K562 (cell line): ENCODE data around the gene EHBP1. TPM values are rescaled to one million over a fixed set of nuclear protein-coding genes. Genes with fewer than 3 reads are reported as not detected.

Experiments
- CEBPB ChIP-seq: fragments of 450-650 bp; IDR thresholded peaks from 2 replicates; pipeline ENCODE4 v1.6.1; 2016; ENCODE audit warnings: missing genetic modification characterization, missing compliant biosample characterization
- CHD2 ChIP-seq: IDR thresholded peaks from 2 replicates; pipeline ENCODE4 v1.6.1; 2011; ENCODE audit warnings: low read depth, low read length
- DMBX1 ChIP-seq: fragments of 250-450 bp; sonication (Bioruptor Pico); IDR thresholded peaks from 2 replicates; pipeline ENCODE4 v1.8.0; 2022; ENCODE audit warnings: inconsistent platforms, mild to moderate bottlenecking, moderate library complexity, borderline replicate concordance
- EP300 ChIP-seq: IDR thresholded peaks from 2 replicates; pipeline ENCODE4 v1.6.1; 2012; ENCODE audit warnings: low read length, improper control_type of control experiment
- HDAC2 ChIP-seq: fragments of 450-650 bp; IDR thresholded peaks from 2 replicates; pipeline ENCODE4 v1.6.1; 2016; ENCODE audit warnings: mild to moderate bottlenecking
- JUN ChIP-seq, 2 experiments: sonication (generic) in 1 of 2; formaldehyde crosslinking in 1 of 2; IDR thresholded peaks; 2 replicates each; pipeline versions ENCODE4 v1.6.1 to v1.8.0; 2012 to 2022; ENCODE audit warnings: borderline replicate concordance in 2 of 2, mild to moderate bottlenecking in 2 of 2, improper control_type of control experiment in 1 of 2, low read depth in 1 of 2, low read length in 1 of 2, missing genetic modification reagents in 1 of 2
- KAT7 ChIP-seq: sonication (generic); formaldehyde crosslinking; IDR thresholded peaks from 2 replicates; pipeline ENCODE4 v1.8.0; 2022; ENCODE audit warnings: missing genetic modification reagents, mild to moderate bottlenecking, borderline replicate concordance
- MTA3 ChIP-seq: fragments of 450-650 bp; formaldehyde crosslinking; IDR thresholded peaks from 2 replicates; pipeline ENCODE4 v1.6.1; 2017; ENCODE audit warnings: mild to moderate bottlenecking, borderline replicate concordance
- PPARD ChIP-seq: fragments of 250-450 bp; sonication (Bioruptor Pico); IDR thresholded peaks from 2 replicates; pipeline ENCODE4 v1.8.0; 2022; ENCODE audit warnings: inconsistent platforms, mild to moderate bottlenecking, moderate library complexity
- TEAD1 ChIP-seq, 2 experiments: fragments of 450-650 bp in 1 of 2; sonication (generic) in 1 of 2; formaldehyde crosslinking; IDR thresholded peaks; 2 replicates each; pipeline versions ENCODE4 v1.4.0 to v1.8.0; 2020 to 2022; ENCODE audit warnings: mild to moderate bottlenecking in 2 of 2, missing genetic modification reagents in 1 of 2
- TFAP4 ChIP-seq: sonication (generic); formaldehyde crosslinking; IDR thresholded peaks from 2 replicates; pipeline ENCODE4 v1.8.0; 2022; ENCODE audit warnings: missing genetic modification reagents, mild to moderate bottlenecking, moderate library complexity, borderline replicate concordance
- ZBTB8A ChIP-seq: fragments of 450-650 bp; IDR thresholded peaks from 2 replicates; pipeline ENCODE4 v1.6.1; 2018; ENCODE audit warnings: mild to moderate bottlenecking, moderate library complexity; ENCODE audit not compliant: partially characterized antibody
- ZFP36 ChIP-seq: fragments of 150-350 bp; IDR thresholded peaks from 2 replicates; pipeline ENCODE4 v1.6.1; 2018; ENCODE audit warnings: low read length, low read depth; ENCODE audit not compliant: partially characterized antibody
- ZNF444 ChIP-seq: fragments of 250-450 bp; sonication (Bioruptor Pico); IDR thresholded peaks from 2 replicates; pipeline ENCODE4 v1.4.0; 2020; ENCODE audit warnings: mild to moderate bottlenecking, moderate library complexity
- ZNF76 ChIP-seq: fragments of 250-450 bp; sonication (Bioruptor Pico); IDR thresholded peaks from 2 replicates; pipeline ENCODE4 v1.4.0; 2020; ENCODE audit warnings: mild to moderate bottlenecking, moderate library complexity, borderline replicate concordance
- ZSCAN29 ChIP-seq: fragments of 450-650 bp; IDR thresholded peaks from 2 replicates; pipeline ENCODE4 v1.6.1; 2017
- polyA plus RNA-seq, 8 experiments: library from polyadenylated mRNA; depleted of rRNA in 4 of 8; stranded (reverse) in 5 of 8; unstranded in 3 of 8; fragments of >200 nt; fragmentation: Nextera tagmentation in 2 of 8; fragmentation: Illumina TruSeq in 1 of 8; extraction: Ambion mirVana in 2 of 8; extraction: Trizol in 1 of 8; gene quantifications; 2 replicates each; pipeline versions ENCODE4 v1.2.1 to v1.2.3, GENCODE V29; 2011 to 2014; ENCODE audit warnings: inconsistent platforms in 1 of 8, missing spikeins in 1 of 8
- total RNA-seq, 7 experiments: library from RNA; depleted of rRNA in 6 of 7; stranded (reverse); fragments of >200 nt in 6 of 7; fragmentation: Illumina TruSeq in 2 of 7; extraction: Trizol in 2 of 7; gene quantifications; 2 replicates each; pipeline versions ENCODE4 v1.2.1 to v1.2.3, GENCODE V29; 2011 to 2021; ENCODE audit warnings: low replicate concordance in 1 of 7
- TF ChIP-seq, protein P1 (sequence below): fragments of 200-800 bp; sonication (Bioruptor generic); IDR thresholded peaks from 2 replicates; pipeline ENCODE4 v1.6.1; 2016; ENCODE audit warnings: missing genetic modification characterization, missing compliant biosample characterization
- TF ChIP-seq, protein P2 (sequence below): sonication (generic); formaldehyde crosslinking; IDR thresholded peaks from 2 replicates; pipeline ENCODE4 v1.5.0; 2020; ENCODE audit warnings: missing genetic modification reagents
- TF ChIP-seq, protein P3 (sequence below): fragments of 450-650 bp; conservative IDR thresholded peaks from 2 replicates; pipeline ENCODE4 v1.6.1; 2016; ENCODE audit warnings: missing genetic modification characterization, low read depth, mild to moderate bottlenecking, missing compliant biosample characterization, moderate library complexity
- TF ChIP-seq, protein P4 (sequence below): fragments of 450-650 bp; IDR thresholded peaks from 2 replicates; pipeline ENCODE4 v1.6.1; 2016; ENCODE audit warnings: missing biosample characterization, missing genetic modification characterization

Gene EHBP1
- total and polyA plus RNA-seq, 9 of the 15 experiments (the other 6 are each of a cell fraction or from before 2014, with no cell fraction given), result 8.9 to 26.6 (median 19.3) TPM

DNA sequence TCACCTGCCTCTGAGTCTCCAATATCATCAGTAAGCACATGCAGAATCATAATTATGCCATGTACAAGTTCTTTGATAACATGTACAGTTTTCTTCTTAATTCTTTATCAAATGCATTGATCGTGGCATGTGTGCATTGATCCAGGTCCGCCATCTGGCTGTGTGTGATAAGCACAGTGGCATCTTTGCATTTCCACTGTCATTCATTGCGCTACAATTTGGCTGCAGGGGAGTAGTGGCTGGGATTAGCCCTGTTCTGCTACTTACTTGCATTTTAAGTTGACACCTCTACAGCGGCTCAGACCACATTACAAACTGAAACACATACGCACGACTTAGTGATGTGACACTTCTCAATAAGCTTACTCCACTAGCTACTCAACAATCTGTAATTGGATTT is 261.5 kb downstream of the EHBP1 start (continued):
- TF ChIP-seq EP300, result peak; percentile 49; the same call in 1 of the 2 replicates
- no peak for TF ChIP-seq ZNF76 (CRISPR knock-in tag)
- TF ChIP-seq ZNF444, result no peak
- 0 out of 2 replicates have a peak, but pooled peaks have one; percentile 49 for TF ChIP-seq HDAC2
- TF ChIP-seq, protein P1, sequence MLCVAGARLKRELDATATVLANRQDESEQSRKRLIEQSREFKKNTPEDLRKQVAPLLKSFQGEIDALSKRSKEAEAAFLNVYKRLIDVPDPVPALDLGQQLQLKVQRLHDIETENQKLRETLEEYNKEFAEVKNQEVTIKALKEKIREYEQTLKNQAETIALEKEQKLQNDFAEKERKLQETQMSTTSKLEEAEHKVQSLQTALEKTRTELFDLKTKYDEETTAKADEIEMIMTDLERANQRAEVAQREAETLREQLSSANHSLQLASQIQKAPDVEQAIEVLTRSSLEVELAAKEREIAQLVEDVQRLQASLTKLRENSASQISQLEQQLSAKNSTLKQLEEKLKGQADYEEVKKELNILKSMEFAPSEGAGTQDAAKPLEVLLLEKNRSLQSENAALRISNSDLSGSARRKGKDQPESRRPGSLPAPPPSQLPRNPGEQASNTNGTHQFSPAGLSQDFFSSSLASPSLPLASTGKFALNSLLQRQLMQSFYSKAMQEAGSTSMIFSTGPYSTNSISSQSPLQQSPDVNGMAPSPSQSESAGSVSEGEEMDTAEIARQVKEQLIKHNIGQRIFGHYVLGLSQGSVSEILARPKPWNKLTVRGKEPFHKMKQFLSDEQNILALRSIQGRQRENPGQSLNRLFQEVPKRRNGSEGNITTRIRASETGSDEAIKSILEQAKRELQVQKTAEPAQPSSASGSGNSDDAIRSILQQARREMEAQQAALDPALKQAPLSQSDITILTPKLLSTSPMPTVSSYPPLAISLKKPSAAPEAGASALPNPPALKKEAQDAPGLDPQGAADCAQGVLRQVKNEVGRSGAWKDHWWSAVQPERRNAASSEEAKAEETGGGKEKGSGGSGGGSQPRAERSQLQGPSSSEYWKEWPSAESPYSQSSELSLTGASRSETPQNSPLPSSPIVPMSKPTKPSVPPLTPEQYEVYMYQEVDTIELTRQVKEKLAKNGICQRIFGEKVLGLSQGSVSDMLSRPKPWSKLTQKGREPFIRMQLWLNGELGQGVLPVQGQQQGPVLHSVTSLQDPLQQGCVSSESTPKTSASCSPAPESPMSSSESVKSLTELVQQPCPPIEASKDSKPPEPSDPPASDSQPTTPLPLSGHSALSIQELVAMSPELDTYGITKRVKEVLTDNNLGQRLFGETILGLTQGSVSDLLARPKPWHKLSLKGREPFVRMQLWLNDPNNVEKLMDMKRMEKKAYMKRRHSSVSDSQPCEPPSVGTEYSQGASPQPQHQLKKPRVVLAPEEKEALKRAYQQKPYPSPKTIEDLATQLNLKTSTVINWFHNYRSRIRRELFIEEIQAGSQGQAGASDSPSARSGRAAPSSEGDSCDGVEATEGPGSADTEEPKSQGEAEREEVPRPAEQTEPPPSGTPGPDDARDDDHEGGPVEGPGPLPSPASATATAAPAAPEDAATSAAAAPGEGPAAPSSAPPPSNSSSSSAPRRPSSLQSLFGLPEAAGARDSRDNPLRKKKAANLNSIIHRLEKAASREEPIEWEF (CRISPR knock-in tag), result peak; percentile 65; the same call in 1 of the 2 replicates
- no peak for TF ChIP-seq MTA3
- TF ChIP-seq PPARD (CRISPR knock-in tag), result no peak
- TF ChIP-seq, protein P2, sequence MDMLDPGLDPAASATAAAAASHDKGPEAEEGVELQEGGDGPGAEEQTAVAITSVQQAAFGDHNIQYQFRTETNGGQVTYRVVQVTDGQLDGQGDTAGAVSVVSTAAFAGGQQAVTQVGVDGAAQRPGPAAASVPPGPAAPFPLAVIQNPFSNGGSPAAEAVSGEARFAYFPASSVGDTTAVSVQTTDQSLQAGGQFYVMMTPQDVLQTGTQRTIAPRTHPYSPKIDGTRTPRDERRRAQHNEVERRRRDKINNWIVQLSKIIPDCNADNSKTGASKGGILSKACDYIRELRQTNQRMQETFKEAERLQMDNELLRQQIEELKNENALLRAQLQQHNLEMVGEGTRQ (CRISPR knock-in tag), result no peak
- TF ChIP-seq ZBTB8A, result no peak
- no peak for TF ChIP-seq CHD2
- TF ChIP-seq, protein P3, sequence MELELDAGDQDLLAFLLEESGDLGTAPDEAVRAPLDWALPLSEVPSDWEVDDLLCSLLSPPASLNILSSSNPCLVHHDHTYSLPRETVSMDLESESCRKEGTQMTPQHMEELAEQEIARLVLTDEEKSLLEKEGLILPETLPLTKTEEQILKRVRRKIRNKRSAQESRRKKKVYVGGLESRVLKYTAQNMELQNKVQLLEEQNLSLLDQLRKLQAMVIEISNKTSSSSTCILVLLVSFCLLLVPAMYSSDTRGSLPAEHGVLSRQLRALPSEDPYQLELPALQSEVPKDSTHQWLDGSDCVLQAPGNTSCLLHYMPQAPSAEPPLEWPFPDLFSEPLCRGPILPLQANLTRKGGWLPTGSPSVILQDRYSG, result no peak
- TF ChIP-seq ZSCAN29, result no peak
- TF ChIP-seq KAT7 (CRISPR knock-in tag), result no peak
- no peak for TF ChIP-seq DMBX1 (CRISPR knock-in tag)
- no peak for TF ChIP-seq TEAD1 (CRISPR knock-in tag; IDR thresholded peaks at IDR 0.05)
- TF ChIP-seq, protein P4, sequence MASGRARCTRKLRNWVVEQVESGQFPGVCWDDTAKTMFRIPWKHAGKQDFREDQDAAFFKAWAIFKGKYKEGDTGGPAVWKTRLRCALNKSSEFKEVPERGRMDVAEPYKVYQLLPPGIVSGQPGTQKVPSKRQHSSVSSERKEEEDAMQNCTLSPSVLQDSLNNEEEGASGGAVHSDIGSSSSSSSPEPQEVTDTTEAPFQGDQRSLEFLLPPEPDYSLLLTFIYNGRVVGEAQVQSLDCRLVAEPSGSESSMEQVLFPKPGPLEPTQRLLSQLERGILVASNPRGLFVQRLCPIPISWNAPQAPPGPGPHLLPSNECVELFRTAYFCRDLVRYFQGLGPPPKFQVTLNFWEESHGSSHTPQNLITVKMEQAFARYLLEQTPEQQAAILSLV (tag), result no peak
- TF ChIP-seq CEBPB (tag), result no peak
- TF ChIP-seq JUN (IDR thresholded peaks at IDR 0.05; ENCODE audit: borderline replicate concordance, low read depth, low read length), result no peak
- no peak for TF ChIP-seq JUN (CRISPR knock-in tag; IDR thresholded peaks at IDR 0.05; ENCODE audit: borderline replicate concordance)
- no peak for TF ChIP-seq TFAP4
- no peak for TF ChIP-seq ZFP36
